LNCaP clone FGC (cell line): ENCODE results near the gene FBXO42.

Source experiments
- DNase-seq: peaks from one replicate; pipeline ENCODE4 v3.0.0-alpha.2; 2011; ENCODE audit warnings: low read depth
- H3K4me3 ChIP-seq: 2 replicates; pipeline ENCODE4 v1.5.1; 2011; ENCODE audit warnings: mild to moderate bottlenecking, low read depth, low read length, control low read depth
- CTCF ChIP-seq: IDR thresholded peaks from 2 replicates; pipeline ENCODE4 v1.5.1; 2012; ENCODE audit warnings: mild to moderate bottlenecking; ENCODE audit not compliant: control insufficient read depth, insufficient read depth; ENCODE audit errors: extremely low read depth

The FBXO42 gene

GRCh38 chr1:16340673-16341072, 11.6 kb downstream of the FBXO42 start:
- no peak overlapping the region for H3K4me3 ChIP-seq
- no peak for TF ChIP-seq CTCF
- DNase-seq: no peak

GRCh38 chr1:16338961-16339360, 13.3 kb downstream of the FBXO42 start:
- DNase-seq: no peak
- TF ChIP-seq CTCF: no peak
- no peak overlapping the region for H3K4me3 ChIP-seq

- no peak overlapping the region for H3K4me3 ChIP-seq
- TF ChIP-seq CTCF: no peak
- no peak for DNase-seq
These were observed 17.5 kb downstream of the FBXO42 start for GRCh38 chr1:16334655-16335340.

GRCh38 chr1:16326833-16327404, 25.4 kb downstream of the FBXO42 start:
- no peak for TF ChIP-seq CTCF
- no peak overlapping the region for H3K4me3 ChIP-seq
- DNase-seq: no peak

- no peak overlapping the region for H3K4me3 ChIP-seq
- no peak for TF ChIP-seq CTCF
- no peak for DNase-seq
These were observed 27.8 kb downstream of the FBXO42 start for GRCh38 chr1:16324456-16324890.

GRCh38 chr1:16321176-16321867, 31.0 kb downstream of the FBXO42 start:
- no peak for TF ChIP-seq CTCF
- H3K4me3 ChIP-seq: no peak overlapping the region
- no peak for DNase-seq
